GM12878 (cell line): Measurements from ENCODE around the gene PLXND1.

Experiments
- EP300 ChIP-seq, 2 experiments: fragments of 150-350 bp in 1 of 2; IDR thresholded peaks; 2 replicates each; pipeline ENCODE4 v1.6.1; 2011 to 2012; ENCODE audit warnings: low read depth in 2 of 2, low read length in 2 of 2, borderline replicate concordance in 1 of 2, improper control_type of control experiment in 1 of 2, inconsistent platforms in 1 of 2; ENCODE audit not compliant: control insufficient read depth in 1 of 2
- EZH2 ChIP-seq: IDR thresholded peaks from 2 replicates; pipeline ENCODE4 v1.6.1; 2012; ENCODE audit warnings: low read depth, mild to moderate bottlenecking, control low read depth, inconsistent platforms, low read length, borderline replicate concordance; ENCODE audit not compliant: control insufficient read depth
- FOXM1 ChIP-seq: IDR thresholded peaks from 2 replicates; pipeline ENCODE4 v1.6.1; 2012; ENCODE audit warnings: low read depth, mild to moderate bottlenecking, inconsistent platforms, low read length, moderate library complexity
- HCFC1 ChIP-seq: fragments of 150-350 bp; IDR thresholded peaks from 2 replicates; pipeline ENCODE4 v1.6.1; 2014; ENCODE audit warnings: low read length
- JUND ChIP-seq: IDR thresholded peaks from 2 replicates; pipeline ENCODE4 v1.6.1; 2012; ENCODE audit warnings: low read depth, mild to moderate bottlenecking, low read length, improper control_type of control experiment, moderate library complexity
- TF ChIP-seq, protein P1 (sequence below): fragments of 450-650 bp; IDR thresholded peaks from 2 replicates; pipeline ENCODE4 v1.6.1; 2017; ENCODE audit warnings: borderline replicate concordance
- TF ChIP-seq, protein P2 (sequence below): fragments of 450-650 bp; IDR thresholded peaks from 2 replicates; pipeline ENCODE4 v1.6.1; 2014; ENCODE audit warnings: mild to moderate bottlenecking
- TF ChIP-seq, protein P3 (sequence below), 3 experiments: IDR thresholded peaks in 2 of 3; conservative IDR thresholded peaks in 1 of 3; 2 replicates each; pipeline ENCODE4 v1.5.1; 2011; ENCODE audit warnings: low read depth in 3 of 3, low read length in 3 of 3, mild to moderate bottlenecking in 3 of 3, control low read depth in 2 of 3, moderate library complexity in 2 of 3, inconsistent platforms in 1 of 3, mixed read lengths in 1 of 3; ENCODE audit not compliant: control insufficient read depth in 2 of 3, insufficient read depth in 1 of 3; ENCODE audit errors: extremely low read depth in 1 of 3
- TF ChIP-seq, protein P4 (sequence below): IDR thresholded peaks from 2 replicates; pipeline ENCODE4 v1.6.1; 2011; ENCODE audit warnings: mild to moderate bottlenecking, low read depth, low read length, moderate library complexity; ENCODE audit not compliant: insufficient replicate concordance
- TF ChIP-seq, protein P5 (sequence below): fragments of 450-650 bp; conservative IDR thresholded peaks from 2 replicates; pipeline ENCODE4 v1.6.1; 2017; ENCODE audit warnings: mild to moderate bottlenecking, moderate library complexity
- TF ChIP-seq, protein P6 (sequence below): fragments of 450-650 bp; IDR thresholded peaks from 2 replicates; pipeline ENCODE4 v1.6.1; 2016; ENCODE audit warnings: mild to moderate bottlenecking

DNA sequence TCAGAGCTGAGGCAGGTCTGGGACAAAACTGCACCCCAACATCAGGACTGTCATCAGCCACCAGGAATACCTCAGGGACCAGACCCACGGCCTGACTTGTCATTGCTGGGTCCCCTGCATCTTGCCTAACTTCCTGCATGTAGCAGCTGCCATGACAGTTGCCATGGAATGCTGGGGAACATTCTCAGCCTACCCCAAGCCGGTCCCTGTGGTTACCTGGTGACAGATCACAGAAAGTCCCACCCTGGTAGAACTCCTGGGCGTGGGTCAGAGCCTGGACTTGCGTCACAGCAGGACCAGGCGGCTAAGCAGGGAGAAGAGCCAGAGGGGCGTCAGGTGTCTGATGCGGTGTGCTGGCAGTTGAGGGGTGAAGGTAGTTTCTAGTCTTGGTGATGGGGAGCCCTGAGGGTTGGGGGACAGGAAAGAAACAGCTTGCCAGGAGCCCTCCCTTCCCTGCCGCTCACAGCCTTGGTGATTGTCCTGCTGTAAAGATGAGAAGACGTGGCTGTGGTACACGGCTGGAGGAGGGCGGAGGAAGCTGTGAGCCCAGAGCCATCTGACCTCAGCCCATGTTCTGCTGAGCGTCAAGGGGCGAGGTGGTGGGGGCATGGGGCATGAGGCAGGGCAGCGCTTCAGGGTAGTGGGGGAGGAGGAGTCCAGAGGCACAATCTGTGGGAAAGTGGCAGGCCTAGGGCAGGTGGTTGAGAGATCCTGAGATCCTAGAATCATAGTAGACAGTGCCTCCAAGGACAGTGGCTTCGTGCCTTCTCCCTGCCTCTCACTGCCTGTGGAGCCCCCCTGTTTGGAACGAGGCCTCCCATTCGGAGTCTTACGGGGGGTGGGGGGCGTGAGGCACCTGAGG is 58.1 kb downstream of the PLXND1 start:
- no peak for TF ChIP-seq EZH2
- TF ChIP-seq, protein P1, sequence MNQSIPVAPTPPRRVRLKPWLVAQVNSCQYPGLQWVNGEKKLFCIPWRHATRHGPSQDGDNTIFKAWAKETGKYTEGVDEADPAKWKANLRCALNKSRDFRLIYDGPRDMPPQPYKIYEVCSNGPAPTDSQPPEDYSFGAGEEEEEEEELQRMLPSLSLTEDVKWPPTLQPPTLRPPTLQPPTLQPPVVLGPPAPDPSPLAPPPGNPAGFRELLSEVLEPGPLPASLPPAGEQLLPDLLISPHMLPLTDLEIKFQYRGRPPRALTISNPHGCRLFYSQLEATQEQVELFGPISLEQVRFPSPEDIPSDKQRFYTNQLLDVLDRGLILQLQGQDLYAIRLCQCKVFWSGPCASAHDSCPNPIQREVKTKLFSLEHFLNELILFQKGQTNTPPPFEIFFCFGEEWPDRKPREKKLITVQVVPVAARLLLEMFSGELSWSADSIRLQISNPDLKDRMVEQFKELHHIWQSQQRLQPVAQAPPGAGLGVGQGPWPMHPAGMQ, result no peak
- no peak for TF ChIP-seq HCFC1
- TF ChIP-seq FOXM1, result no peak
- TF ChIP-seq JUND, result no peak
- TF ChIP-seq, protein P2, sequence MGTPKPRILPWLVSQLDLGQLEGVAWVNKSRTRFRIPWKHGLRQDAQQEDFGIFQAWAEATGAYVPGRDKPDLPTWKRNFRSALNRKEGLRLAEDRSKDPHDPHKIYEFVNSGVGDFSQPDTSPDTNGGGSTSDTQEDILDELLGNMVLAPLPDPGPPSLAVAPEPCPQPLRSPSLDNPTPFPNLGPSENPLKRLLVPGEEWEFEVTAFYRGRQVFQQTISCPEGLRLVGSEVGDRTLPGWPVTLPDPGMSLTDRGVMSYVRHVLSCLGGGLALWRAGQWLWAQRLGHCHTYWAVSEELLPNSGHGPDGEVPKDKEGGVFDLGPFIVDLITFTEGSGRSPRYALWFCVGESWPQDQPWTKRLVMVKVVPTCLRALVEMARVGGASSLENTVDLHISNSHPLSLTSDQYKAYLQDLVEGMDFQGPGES, result no peak
- TF ChIP-seq, protein P3, sequence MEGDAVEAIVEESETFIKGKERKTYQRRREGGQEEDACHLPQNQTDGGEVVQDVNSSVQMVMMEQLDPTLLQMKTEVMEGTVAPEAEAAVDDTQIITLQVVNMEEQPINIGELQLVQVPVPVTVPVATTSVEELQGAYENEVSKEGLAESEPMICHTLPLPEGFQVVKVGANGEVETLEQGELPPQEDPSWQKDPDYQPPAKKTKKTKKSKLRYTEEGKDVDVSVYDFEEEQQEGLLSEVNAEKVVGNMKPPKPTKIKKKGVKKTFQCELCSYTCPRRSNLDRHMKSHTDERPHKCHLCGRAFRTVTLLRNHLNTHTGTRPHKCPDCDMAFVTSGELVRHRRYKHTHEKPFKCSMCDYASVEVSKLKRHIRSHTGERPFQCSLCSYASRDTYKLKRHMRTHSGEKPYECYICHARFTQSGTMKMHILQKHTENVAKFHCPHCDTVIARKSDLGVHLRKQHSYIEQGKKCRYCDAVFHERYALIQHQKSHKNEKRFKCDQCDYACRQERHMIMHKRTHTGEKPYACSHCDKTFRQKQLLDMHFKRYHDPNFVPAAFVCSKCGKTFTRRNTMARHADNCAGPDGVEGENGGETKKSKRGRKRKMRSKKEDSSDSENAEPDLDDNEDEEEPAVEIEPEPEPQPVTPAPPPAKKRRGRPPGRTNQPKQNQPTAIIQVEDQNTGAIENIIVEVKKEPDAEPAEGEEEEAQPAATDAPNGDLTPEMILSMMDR (IDR thresholded peaks at IDR 0.05 in 2 of 3, conservative IDR thresholded peaks at IDR 0.05 in 1 of 3; ENCODE audit: control insufficient read depth in 2 of 3, extremely low read depth in 1 of 3, insufficient read depth in 1 of 3, low read depth in 3 of 3, low read length in 3 of 3), result no peak
- TF ChIP-seq EP300 (IDR thresholded peaks at IDR 0.05; ENCODE audit: borderline replicate concordance in 1 of 2, control insufficient read depth in 1 of 2, low read depth in 2 of 2, low read length in 2 of 2), result no peak
- TF ChIP-seq, protein P4, sequence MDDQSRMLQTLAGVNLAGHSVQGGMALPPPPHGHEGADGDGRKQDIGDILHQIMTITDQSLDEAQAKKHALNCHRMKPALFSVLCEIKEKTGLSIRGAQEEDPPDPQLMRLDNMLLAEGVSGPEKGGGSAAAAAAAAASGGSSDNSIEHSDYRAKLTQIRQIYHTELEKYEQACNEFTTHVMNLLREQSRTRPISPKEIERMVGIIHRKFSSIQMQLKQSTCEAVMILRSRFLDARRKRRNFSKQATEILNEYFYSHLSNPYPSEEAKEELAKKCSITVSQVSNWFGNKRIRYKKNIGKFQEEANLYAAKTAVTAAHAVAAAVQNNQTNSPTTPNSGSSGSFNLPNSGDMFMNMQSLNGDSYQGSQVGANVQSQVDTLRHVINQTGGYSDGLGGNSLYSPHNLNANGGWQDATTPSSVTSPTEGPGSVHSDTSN, result no peak
- TF ChIP-seq, protein P5, sequence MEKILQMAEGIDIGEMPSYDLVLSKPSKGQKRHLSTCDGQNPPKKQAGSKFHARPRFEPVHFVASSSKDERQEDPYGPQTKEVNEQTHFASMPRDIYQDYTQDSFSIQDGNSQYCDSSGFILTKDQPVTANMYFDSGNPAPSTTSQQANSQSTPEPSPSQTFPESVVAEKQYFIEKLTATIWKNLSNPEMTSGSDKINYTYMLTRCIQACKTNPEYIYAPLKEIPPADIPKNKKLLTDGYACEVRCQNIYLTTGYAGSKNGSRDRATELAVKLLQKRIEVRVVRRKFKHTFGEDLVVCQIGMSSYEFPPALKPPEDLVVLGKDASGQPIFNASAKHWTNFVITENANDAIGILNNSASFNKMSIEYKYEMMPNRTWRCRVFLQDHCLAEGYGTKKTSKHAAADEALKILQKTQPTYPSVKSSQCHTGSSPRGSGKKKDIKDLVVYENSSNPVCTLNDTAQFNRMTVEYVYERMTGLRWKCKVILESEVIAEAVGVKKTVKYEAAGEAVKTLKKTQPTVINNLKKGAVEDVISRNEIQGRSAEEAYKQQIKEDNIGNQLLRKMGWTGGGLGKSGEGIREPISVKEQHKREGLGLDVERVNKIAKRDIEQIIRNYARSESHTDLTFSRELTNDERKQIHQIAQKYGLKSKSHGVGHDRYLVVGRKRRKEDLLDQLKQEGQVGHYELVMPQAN, result no peak
- TF ChIP-seq, protein P6, sequence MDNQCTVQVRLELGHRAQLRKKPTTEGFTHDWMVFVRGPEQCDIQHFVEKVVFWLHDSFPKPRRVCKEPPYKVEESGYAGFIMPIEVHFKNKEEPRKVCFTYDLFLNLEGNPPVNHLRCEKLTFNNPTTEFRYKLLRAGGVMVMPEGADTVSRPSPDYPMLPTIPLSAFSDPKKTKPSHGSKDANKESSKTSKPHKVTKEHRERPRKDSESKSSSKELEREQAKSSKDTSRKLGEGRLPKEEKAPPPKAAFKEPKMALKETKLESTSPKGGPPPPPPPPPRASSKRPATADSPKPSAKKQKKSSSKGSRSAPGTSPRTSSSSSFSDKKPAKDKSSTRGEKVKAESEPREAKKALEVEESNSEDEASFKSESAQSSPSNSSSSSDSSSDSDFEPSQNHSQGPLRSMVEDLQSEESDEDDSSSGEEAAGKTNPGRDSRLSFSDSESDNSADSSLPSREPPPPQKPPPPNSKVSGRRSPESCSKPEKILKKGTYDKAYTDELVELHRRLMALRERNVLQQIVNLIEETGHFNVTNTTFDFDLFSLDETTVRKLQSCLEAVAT, result no peak
